Esophagus muscularis mucosa (tissue), 4 donors: ENCODE results near the gene FEZ2. TPM values are rescaled to one million over a fixed set of nuclear protein-coding genes. Genes with fewer than 3 reads are reported as not detected.
A peak's percentile ranks its signal among the peaks of the same experiment; 100 is the strongest.

Experiments used
- DNase-seq: peaks from one replicate; pipeline ENCODE4 v3.0.0-alpha.2; 2017; ENCODE audit errors: extremely low spot score
- H3K27ac ChIP-seq, 4 donors: fragments of 200-600 bp; sonication (generic); replicated peaks in 1 of 4; 1 replicate in 3 of 4; 2 replicates in 1 of 4; pipeline ENCODE4 v1.5.1; 2016 to 2019; ENCODE audit warnings: mild to moderate bottlenecking in 1 of 4
- H3K27me3 ChIP-seq, 4 donors: fragments of 200-600 bp; sonication (generic); one replicate each; pipeline versions ENCODE4 v1.5.1 to v1.6.0; 2016 to 2019
- H3K36me3 ChIP-seq, 4 donors: fragments of 200-600 bp; sonication (generic); one replicate each; pipeline ENCODE4 v1.5.1; 2016 to 2019
- H3K4me1 ChIP-seq, 4 donors: fragments of 200-600 bp; sonication (generic); one replicate each; pipeline ENCODE4 v1.5.1; 2016 to 2019
- H3K4me3 ChIP-seq, 4 donors: fragments of 200-600 bp; sonication (generic); 1 replicate in 2 of 4; 2 replicates in 2 of 4; pipeline ENCODE4 v1.5.1; 2016 to 2019; ENCODE audit warnings: mild to moderate bottlenecking in 4 of 4, moderate library complexity in 1 of 4
- H3K9me3 ChIP-seq, 4 donors: fragments of 200-600 bp; sonication (generic); 1 replicate in 3 of 4; 2 replicates in 1 of 4; pipeline ENCODE4 v1.5.1; 2016 to 2019
- EP300 ChIP-seq: sonication (generic); formaldehyde crosslinking; IDR thresholded peaks from one replicate; pipeline ENCODE4 v1.6.1; 2017; ENCODE audit warnings: antibody characterized with exemption
- POLR2A ChIP-seq: fragments of 450-650 bp; IDR thresholded peaks from one replicate; pipeline ENCODE4 v1.6.1; 2017; ENCODE audit warnings: antibody characterized with exemption, moderate library complexity, mild to moderate bottlenecking, low read depth
- POLR2AphosphoS5 ChIP-seq, 2 donors: sonication (generic); formaldehyde crosslinking; IDR thresholded peaks; one replicate each; pipeline ENCODE4 v1.6.1; 2017; ENCODE audit warnings: antibody characterized with exemption in 2 of 2
- WGBS: methylation state at CpG from one replicate; pipeline ENCODE4 v1.1.5; 2018; 5-methylcytosine and 5-hydroxymethylcytosine counted together
- intact Hi-C: fragments of 100-400 bp; cut with DNase I; formaldehyde crosslinking; loops from one replicate; pipeline ENCODE4 v1.15.1; 2023
- total RNA-seq, 4 donors: library from RNA; depleted of rRNA; stranded (reverse); fragments of >200 nt; gene quantifications; one replicate each; pipeline versions ENCODE4 v1.1.0 to v1.2.1, GENCODE V29; 2016
- TF ChIP-seq, protein P1 (sequence below), 3 experiments: fragments of 200-600 bp in 2 of 3; fragments of 450-650 bp in 1 of 3; sonication (generic) in 2 of 3; IDR thresholded peaks; one replicate each; pipeline ENCODE4 v1.5.1; 2017 to 2019; ENCODE audit warnings: antibody characterized with exemption in 3 of 3, mild to moderate bottlenecking in 2 of 3, moderate library complexity in 1 of 3

FEZ2 gene
- total RNA-seq, 4 donors from 2014 or later = 40.4 to 58.2 (median 45.2) TPM

GRCh38 chr2:36559221-36559942, 38.6 kb downstream of the FEZ2 start:
- no peaks in the 10 kb centered on the region for H3K9me3 ChIP-seq
- no peak for DNase-seq
- intact Hi-C loops = no loop called here
- peaks cover 0 to 33% (median 9%) of the 10 kb centered on the region in 4 donors for H3K36me3 ChIP-seq
- peaks cover 14 to 38% (median 28%) of the 10 kb centered on the region in 4 donors for H3K4me1 ChIP-seq
- no peak for TF ChIP-seq POLR2AphosphoS5 (IDR thresholded peaks at IDR 0.05)
- TF ChIP-seq POLR2A = no peak
- no peak for TF ChIP-seq EP300
- H3K27me3 ChIP-seq = no peaks in the 10 kb centered on the region
- H3K4me3 ChIP-seq = no peak overlapping the region
- H3K27ac ChIP-seq = no peak overlapping the region
- WGBS = 91% methylated on average over 11 of the region's 11 CpGs

DNA sequence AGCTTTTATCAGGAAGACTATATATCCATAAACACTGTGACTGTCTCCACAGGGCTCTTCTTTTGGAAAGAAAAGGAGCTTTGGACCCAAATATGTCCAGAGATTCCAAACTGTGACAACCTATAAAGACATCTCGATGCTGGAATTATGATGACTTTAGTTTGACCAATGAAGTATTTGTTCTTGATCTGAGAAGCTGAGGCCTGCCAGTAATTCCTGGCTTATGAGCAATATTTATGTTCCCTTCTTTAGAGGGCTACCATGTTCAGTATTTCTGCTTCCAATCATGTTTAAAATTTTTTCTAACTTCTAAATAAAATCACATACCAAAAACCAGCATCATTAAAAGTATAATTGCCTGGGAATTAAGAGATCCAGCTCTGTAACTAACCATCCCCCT, 41.1 kb downstream of the FEZ2 start:
- WGBS = 56% methylated on average over 1 of the region's 1 CpG
- H3K4me3 ChIP-seq = no peak overlapping the region
- DNase-seq = no peak
- no peaks in the 10 kb centered on the region for H3K9me3 ChIP-seq
- TF ChIP-seq, protein P1, sequence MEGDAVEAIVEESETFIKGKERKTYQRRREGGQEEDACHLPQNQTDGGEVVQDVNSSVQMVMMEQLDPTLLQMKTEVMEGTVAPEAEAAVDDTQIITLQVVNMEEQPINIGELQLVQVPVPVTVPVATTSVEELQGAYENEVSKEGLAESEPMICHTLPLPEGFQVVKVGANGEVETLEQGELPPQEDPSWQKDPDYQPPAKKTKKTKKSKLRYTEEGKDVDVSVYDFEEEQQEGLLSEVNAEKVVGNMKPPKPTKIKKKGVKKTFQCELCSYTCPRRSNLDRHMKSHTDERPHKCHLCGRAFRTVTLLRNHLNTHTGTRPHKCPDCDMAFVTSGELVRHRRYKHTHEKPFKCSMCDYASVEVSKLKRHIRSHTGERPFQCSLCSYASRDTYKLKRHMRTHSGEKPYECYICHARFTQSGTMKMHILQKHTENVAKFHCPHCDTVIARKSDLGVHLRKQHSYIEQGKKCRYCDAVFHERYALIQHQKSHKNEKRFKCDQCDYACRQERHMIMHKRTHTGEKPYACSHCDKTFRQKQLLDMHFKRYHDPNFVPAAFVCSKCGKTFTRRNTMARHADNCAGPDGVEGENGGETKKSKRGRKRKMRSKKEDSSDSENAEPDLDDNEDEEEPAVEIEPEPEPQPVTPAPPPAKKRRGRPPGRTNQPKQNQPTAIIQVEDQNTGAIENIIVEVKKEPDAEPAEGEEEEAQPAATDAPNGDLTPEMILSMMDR (IDR thresholded peaks at IDR 0.05) = no peak
- TF ChIP-seq POLR2A (no peak), POLR2AphosphoS5 (IDR thresholded peaks at IDR 0.05) (no peak), EP300 (no peak)
- H3K36me3 ChIP-seq = peaks cover 1 to 52% (median 23%) of the 10 kb centered on the region in 4 donors
- no peaks in the 10 kb centered on the region for H3K27me3 ChIP-seq
- peak overlapping the region in 2 of 4 donors; percentile 10 to 44 for H3K27ac ChIP-seq
- intact Hi-C loops = no loop called here
- H3K4me1 ChIP-seq = peaks cover 7 to 28% (median 23%) of the 10 kb centered on the region in 4 donors

GRCh38 chr2:36555789-36556188, 42.2 kb downstream of the FEZ2 start:
- H3K9me3 ChIP-seq = no peaks in the 10 kb centered on the region
- no peak overlapping the region for H3K4me3 ChIP-seq
- WGBS = 85% methylated on average over 3 of the region's 3 CpGs
- intact Hi-C loops = no loop called here
- TF ChIP-seq, protein P1 (IDR thresholded peaks at IDR 0.05) = no peak
- no peak for TF ChIP-seq POLR2AphosphoS5 (IDR thresholded peaks at IDR 0.05)
- no peak for TF ChIP-seq EP300
- no peak for TF ChIP-seq POLR2A
- no peaks in the 10 kb centered on the region for H3K27me3 ChIP-seq
- H3K4me1 ChIP-seq = peaks cover 3 to 17% (median 16%) of the 10 kb centered on the region in 4 donors
- no peak for DNase-seq
- H3K36me3 ChIP-seq = peaks cover 10 to 62% (median 33%) of the 10 kb centered on the region in 4 donors
- H3K27ac ChIP-seq = peak overlapping the region in 2 of 4 donors; percentile 10 to 23

DNA sequence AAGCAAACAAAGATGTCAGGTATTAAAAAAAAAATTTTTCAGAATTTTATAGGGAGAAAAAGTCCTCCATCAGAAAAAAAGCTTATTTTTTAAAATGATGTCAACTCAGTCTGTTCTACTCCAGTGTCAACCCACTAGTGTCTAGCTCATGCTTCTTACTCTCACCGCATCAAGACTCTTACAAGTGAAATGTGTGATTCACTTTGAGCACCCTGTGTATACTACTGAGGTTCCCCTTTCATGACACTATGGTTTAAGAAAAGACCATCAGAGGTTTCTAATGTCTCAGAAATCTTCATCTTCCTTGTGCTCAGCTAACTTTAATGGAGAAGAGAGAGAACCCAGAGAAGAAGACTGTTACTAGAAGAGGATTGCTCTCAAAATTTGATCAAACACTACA, 43.4 kb downstream of the FEZ2 start:
- WGBS = 91% methylated on average over 1 of the region's 1 CpG
- intact Hi-C loops = no loop called here
- no peak overlapping the region for H3K27ac ChIP-seq
- peaks cover 10 to 60% (median 38%) of the 10 kb centered on the region in 4 donors for H3K36me3 ChIP-seq
- H3K4me1 ChIP-seq = peaks cover 0 to 16% (median 16%) of the 10 kb centered on the region in 4 donors
- TF ChIP-seq POLR2A (no peak), POLR2AphosphoS5 (IDR thresholded peaks at IDR 0.05) (no peak)
- TF ChIP-seq, protein P1 (IDR thresholded peaks at IDR 0.05) = no peak
- H3K9me3 ChIP-seq = no peaks in the 10 kb centered on the region
- H3K4me3 ChIP-seq = no peak overlapping the region
- no peaks in the 10 kb centered on the region for H3K27me3 ChIP-seq
- no peak for DNase-seq

DNA sequence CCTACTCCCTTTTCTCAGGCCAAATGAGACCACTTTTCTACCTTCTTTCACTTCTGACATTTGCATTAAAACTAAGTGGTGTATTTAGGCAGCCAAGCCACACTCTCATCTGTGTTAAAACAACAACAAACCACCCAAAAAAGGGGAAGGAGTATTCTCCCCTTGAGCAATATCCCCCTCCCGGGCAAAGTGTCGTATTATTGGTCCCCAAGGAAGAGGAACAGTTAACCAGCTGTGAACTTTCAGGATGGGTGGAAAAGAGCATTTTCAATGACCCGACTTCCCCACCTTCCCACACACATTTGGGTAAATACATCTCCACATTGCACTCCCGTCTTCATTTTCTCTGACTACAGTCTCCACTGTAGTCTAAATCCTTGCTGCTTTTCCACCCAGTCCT, 44.3 kb downstream of the FEZ2 start:
- peaks cover 17 to 64% (median 46%) of the 10 kb centered on the region in 4 donors for H3K36me3 ChIP-seq
- no peak overlapping the region for H3K27ac ChIP-seq
- WGBS = 72% methylated on average over 4 of the region's 4 CpGs
- H3K4me1 ChIP-seq = peaks cover 3 to 22% (median 16%) of the 10 kb centered on the region in 4 donors
- no peak for DNase-seq
- no peaks in the 10 kb centered on the region for H3K9me3 ChIP-seq
- intact Hi-C loops = no loop called here
- H3K27me3 ChIP-seq = no peaks in the 10 kb centered on the region
- H3K4me3 ChIP-seq = no peak overlapping the region
- TF ChIP-seq POLR2A (no peak), POLR2AphosphoS5 (IDR thresholded peaks at IDR 0.05) (peak in 1 of 2 donors; percentile 31)
